H1 (cell line): Measurements from ENCODE around the gene FAM241B. TPM values are rescaled to one million over a fixed set of nuclear protein-coding genes. Genes with fewer than 3 reads are reported as not detected.

Source experiments
- CTCF ChIA-PET: fragments of 300-600 bp; sonication (Branson Sonifier 250); formaldehyde crosslinking; loops from one replicate; lab custom pipeline; 2021; ENCODE audit not compliant: partially characterized antibody; lab: Charles Lee
- POLR2A ChIA-PET: fragments of 300-600 bp; sonication (Branson Sonifier 250); formaldehyde crosslinking; loops from one replicate; lab custom pipeline; 2021; ENCODE audit warnings: inconsistent platforms; ENCODE audit not compliant: partially characterized antibody; lab: Charles Lee
- DNase-seq, 2 experiments: peaks; one replicate each; pipeline versions ENCODE4 v3.0.0 to v3.0.0-alpha.2; 2010 to 2022; ENCODE audit warnings: low spot score in 2 of 2, low read depth in 1 of 2, mixed read lengths in 1 of 2
- FAIRE-seq: peaks from 2 replicates; lab custom pipeline; 2011; peaks lifted over from hg19 to GRCh38; lab: Jason Lieb, UNC
- H2AFZ ChIP-seq: 2 replicates; pipeline ENCODE4 v1.8.1; 2012; ENCODE audit warnings: low read length, inconsistent platforms
- H2AK5ac ChIP-seq: 2 replicates; pipeline ENCODE4 v1.6.1; 2013; ENCODE audit warnings: low read depth, low read length
- H2BK120ac ChIP-seq: replicated peaks from 2 replicates; pipeline ENCODE3; 2013; ENCODE audit warnings: low read depth, low read length, inconsistent platforms
- H2BK12ac ChIP-seq: 2 replicates; pipeline ENCODE4 v1.6.1; 2013; ENCODE audit warnings: low read depth, low read length
- H2BK15ac ChIP-seq: 2 replicates; pipeline ENCODE4 v1.6.1; 2013; ENCODE audit warnings: low read length
- H2BK20ac ChIP-seq: 2 replicates; pipeline ENCODE4 v1.6.1; 2013; ENCODE audit warnings: low read length
- H2BK5ac ChIP-seq: 2 replicates; pipeline ENCODE4 v1.6.1; 2013; ENCODE audit warnings: low read depth, low read length
- H3K14ac ChIP-seq: 2 replicates; pipeline ENCODE4 v1.6.1; 2013; ENCODE audit warnings: inconsistent platforms; ENCODE audit not compliant: insufficient read length
- H3K18ac ChIP-seq: 2 replicates; pipeline ENCODE4 v1.6.1; 2013; ENCODE audit warnings: low read length; ENCODE audit errors: extremely low read depth
- H3K23ac ChIP-seq: 2 replicates; pipeline ENCODE4 v1.6.1; 2013; ENCODE audit warnings: inconsistent platforms; ENCODE audit not compliant: insufficient read length
- H3K23me2 ChIP-seq: 2 replicates; pipeline ENCODE4 v1.6.1; 2013; ENCODE audit warnings: low read depth, low read length
- H3K27ac ChIP-seq: 2 replicates; pipeline ENCODE4 v1.6.1; 2011; ENCODE audit warnings: low read depth, low read length, inconsistent platforms
- H3K27me3 ChIP-seq, 4 experiments: replicated peaks in 1 of 4; 1 replicate in 1 of 4; 2 replicates in 3 of 4; pipeline versions ENCODE4 v1.6.1 to v1.8.1; 2011 to 2013; ENCODE audit warnings: low read length in 3 of 4, mild to moderate bottlenecking in 3 of 4, inconsistent platforms in 2 of 4, mixed read lengths in 2 of 4, moderate library complexity in 1 of 4; ENCODE audit not compliant: control insufficient read depth in 3 of 4, insufficient read depth in 3 of 4; ENCODE audit errors: extremely low read depth in 1 of 4
- H3K36me3 ChIP-seq, 4 experiments: 2 replicates each; pipeline versions ENCODE4 v1.6.1 to v1.8.1; 2011 to 2013; ENCODE audit warnings: mild to moderate bottlenecking in 4 of 4, low read length in 3 of 4, moderate library complexity in 2 of 4, control low read depth in 1 of 4, inconsistent platforms in 1 of 4; ENCODE audit not compliant: insufficient read depth in 4 of 4, control insufficient read depth in 2 of 4
- H3K4ac ChIP-seq: replicated peaks from 2 replicates; pipeline ENCODE3; 2013; ENCODE audit warnings: low read length, low read depth, mixed read lengths, inconsistent platforms; ENCODE audit not compliant: insufficient read length
- H3K4me1 ChIP-seq, 4 experiments: replicated peaks in 1 of 4; 1 replicate in 1 of 4; 2 replicates in 3 of 4; pipeline versions ENCODE4 v1.6.1 to v1.8.1; 2011 to 2013; ENCODE audit warnings: low read length in 3 of 4, inconsistent platforms in 2 of 4, mixed read lengths in 1 of 4; ENCODE audit not compliant: insufficient read depth in 4 of 4, control insufficient read depth in 3 of 4
- H3K4me2 ChIP-seq, 2 experiments: 2 replicates each; pipeline versions ENCODE4 v1.6.1 to v1.8.1; 2011 to 2013; ENCODE audit warnings: low read depth in 2 of 2, low read length in 2 of 2, control low read depth in 1 of 2, inconsistent platforms in 1 of 2, mild to moderate bottlenecking in 1 of 2; ENCODE audit not compliant: insufficient read depth in 1 of 2
- H3K4me3 ChIP-seq, 4 experiments: fragments of 200-600, 300-600 bp in 1 of 4; sonication (generic), shearing (Covaris generic), sonication (Bioruptor Twin) in 1 of 4; 2 replicates each; pipeline versions ENCODE4 v1.5.1 to v1.8.1; 2011 to 2016; ENCODE audit warnings: low read length in 4 of 4, low read depth in 3 of 4, control low read depth in 2 of 4, inconsistent platforms in 2 of 4, mild to moderate bottlenecking in 2 of 4, mixed read lengths in 1 of 4, moderate library complexity in 1 of 4; ENCODE audit not compliant: insufficient read depth in 2 of 4; ENCODE audit errors: extremely low read depth in 1 of 4
- H3K56ac ChIP-seq: replicated peaks from 2 replicates; pipeline ENCODE3; 2013; ENCODE audit warnings: low read depth, mild to moderate bottlenecking, mixed read lengths, low read length, inconsistent platforms; ENCODE audit not compliant: insufficient read length
- H3K79me1 ChIP-seq: 2 replicates; pipeline ENCODE4 v1.6.1; 2013; ENCODE audit warnings: low read depth, low read length, control low read depth
- H3K79me2 ChIP-seq, 2 experiments: 2 replicates each; pipeline versions ENCODE4 v1.6.1 to v1.8.1; 2012 to 2013; ENCODE audit warnings: low read length in 2 of 2, mild to moderate bottlenecking in 2 of 2, inconsistent platforms in 1 of 2; ENCODE audit not compliant: insufficient read depth in 2 of 2, control insufficient read depth in 1 of 2
- H3K9ac ChIP-seq, 4 experiments: replicated peaks in 1 of 4; 1 replicate in 1 of 4; 2 replicates in 3 of 4; pipeline versions ENCODE4 v1.6.1 to v1.8.1; 2011 to 2013; ENCODE audit warnings: low read depth in 3 of 4, low read length in 3 of 4, control low read depth in 2 of 4, mild to moderate bottlenecking in 2 of 4, moderate library complexity in 2 of 4, inconsistent platforms in 1 of 4; ENCODE audit errors: extremely low read depth in 1 of 4
- H3K9me3 ChIP-seq, 2 experiments: 2 replicates each; pipeline versions ENCODE4 v1.6.1 to v1.8.1; 2012 to 2013; ENCODE audit warnings: mild to moderate bottlenecking in 2 of 2, moderate library complexity in 2 of 2, control low read depth in 1 of 2, inconsistent platforms in 1 of 2, low read depth in 1 of 2, low read length in 1 of 2, mixed read lengths in 1 of 2; ENCODE audit not compliant: insufficient read depth in 2 of 2
- H4K20me1 ChIP-seq, 2 experiments: replicated peaks in 1 of 2; 2 replicates each; pipeline versions ENCODE3 to v1.8.1; 2011 to 2013; ENCODE audit warnings: inconsistent platforms in 2 of 2, low read length in 2 of 2, mild to moderate bottlenecking in 1 of 2; ENCODE audit not compliant: insufficient read depth in 2 of 2, control insufficient read depth in 1 of 2
- H4K5ac ChIP-seq: 2 replicates; pipeline ENCODE4 v1.6.1; 2013; ENCODE audit warnings: low read length, low read depth, mixed read lengths, inconsistent platforms; ENCODE audit not compliant: insufficient read length
- H4K8ac ChIP-seq: 2 replicates; pipeline ENCODE4 v1.8.0; 2013; ENCODE audit warnings: mild to moderate bottlenecking, moderate library complexity, low read length, inconsistent platforms; ENCODE audit not compliant: insufficient read depth; ENCODE audit errors: extremely low read depth
- H4K91ac ChIP-seq: replicated peaks from 2 replicates; pipeline ENCODE3; 2013; ENCODE audit warnings: low read length, mixed read lengths, inconsistent platforms; ENCODE audit not compliant: insufficient read length
- NANOG ChIP-seq: IDR thresholded peaks from 2 replicates; pipeline ENCODE4 v1.6.1; 2011; ENCODE audit warnings: low read length, low read depth, mild to moderate bottlenecking, inconsistent platforms; ENCODE audit not compliant: insufficient read depth, poor library complexity, severe bottlenecking
- WGBS, 2 experiments: shearing (Covaris generic) in 1 of 2; methylation state at CpG; one replicate each; pipeline versions ENCODE4 v1.1.6 to v1.1.7; 2013 to 2015; ENCODE audit warnings: low lambda C conversion rate in 2 of 2, mixed read lengths in 2 of 2, inconsistent platforms in 1 of 2, low coverage in 1 of 2, missing lambda C conversion rate in 1 of 2; ENCODE audit not compliant: insufficient replicate concordance in 2 of 2, insufficient coverage in 1 of 2, insufficient read length in 1 of 2; ENCODE audit errors: extremely low coverage in 1 of 2, missing lambda C conversion rate in 1 of 2; 5-methylcytosine and 5-hydroxymethylcytosine counted together
- polyA plus RNA-seq, 7 experiments: library from polyadenylated mRNA; depleted of rRNA in 3 of 7; stranded (reverse) in 5 of 7; unstranded in 2 of 7; fragments of >200 nt in 5 of 7; fragments of 200-250 nt in 2 of 7; gene quantifications; 1 replicate in 5 of 7; 2 replicates in 1 of 7; 4 replicates in 1 of 7; pipeline versions ENCODE4 v1.2.1 to v1.2.3, GENCODE V29; 2011 to 2013; ENCODE audit warnings: missing spikeins in 2 of 7, mixed read lengths in 2 of 7
- total RNA-seq: library from RNA; stranded (reverse); fragmentation: NEBNext Ultra II Directional; extraction: Animal tissue kit (Norgen Biotek cat#: 25700); gene quantifications from 2 replicates; pipeline ENCODE4 v1.2.1, GENCODE V29; 2021
- TF ChIP-seq, protein P1 (sequence below): IDR thresholded peaks from 2 replicates; pipeline ENCODE4 v1.6.1; 2012; ENCODE audit warnings: inconsistent platforms

FAM241B gene
- total and polyA plus RNA-seq, 2 of the 8 experiments (the other 6 are each of a cell fraction or from before 2014, with no cell fraction given): 19.3 to 30.1 TPM

GRCh38 chr10:69614130-69614529 lies 15.9 kb upstream of the FAM241B start:
- no peak overlapping the region for H4K91ac ChIP-seq
- DNase-seq (no peak), FAIRE-seq (no peak)
- H3K9ac ChIP-seq: no peak overlapping the region
- H3K18ac ChIP-seq: no peak overlapping the region
- no peak overlapping the region for H3K56ac ChIP-seq
- H2BK5ac ChIP-seq: no peak overlapping the region
- H3K79me1 ChIP-seq: no peaks in the 10 kb centered on the region
- H3K23me2 ChIP-seq: no peaks in the 10 kb centered on the region
- no peak overlapping the region for H2AK5ac ChIP-seq
- H3K9me3 ChIP-seq: peaks cover 4 to 11% of the 10 kb centered on the region in 2 experiments; a peak in 2 of 4 replicates
- ChIA-PET POLR2A (no interaction called here), CTCF (interaction anchor here (0.6 to 2.4 kb wide), 10 partner anchors 14 to 99 kb away, joined by 3 to 11 read pairs (median 4); no protein-coding TSS in a partner anchor)
- no peak overlapping the region for H3K27ac ChIP-seq
- H4K5ac ChIP-seq: no peak overlapping the region
- H2BK12ac ChIP-seq: no peak overlapping the region
- H4K20me1 ChIP-seq: no peaks in the 10 kb centered on the region
- H2BK20ac ChIP-seq: no peak overlapping the region
- no peak overlapping the region for H2AFZ ChIP-seq
- H3K4ac ChIP-seq: no peak overlapping the region
- no peaks in the 10 kb centered on the region for H3K27me3 ChIP-seq
- no peak overlapping the region for H3K4me3 ChIP-seq
- H2BK15ac ChIP-seq: no peak overlapping the region
- H3K4me1 ChIP-seq: no peaks in the 10 kb centered on the region
- H3K79me2 ChIP-seq: no peaks in the 10 kb centered on the region
- no peak overlapping the region for H2BK120ac ChIP-seq
- no peak overlapping the region for H3K4me2 ChIP-seq
- H4K8ac ChIP-seq: no peak overlapping the region
- H3K23ac ChIP-seq: no peak overlapping the region
- no peak overlapping the region for H3K14ac ChIP-seq
- WGBS, 2 experiments: 92% methylated on average over 1 of the region's 1 CpG; no CpG with 5 or more reads in 1 of the 2 experiments
- no peaks in the 10 kb centered on the region for H3K36me3 ChIP-seq
- TF ChIP-seq, protein P1, sequence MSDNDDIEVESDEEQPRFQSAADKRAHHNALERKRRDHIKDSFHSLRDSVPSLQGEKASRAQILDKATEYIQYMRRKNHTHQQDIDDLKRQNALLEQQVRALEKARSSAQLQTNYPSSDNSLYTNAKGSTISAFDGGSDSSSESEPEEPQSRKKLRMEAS: no peak
- TF ChIP-seq NANOG: no peak
